ENCODE data around the gene ARHGAP44. TPM values are rescaled to one million over a fixed set of nuclear protein-coding genes. Genes with fewer than 3 reads are reported as not detected.

ARHGAP44 gene
- total and polyA plus RNA-seq, 12 donors, result 4.0 to 10.6 (median 8.4) TPM

- intact Hi-C loops (cut with DNase I), result no loop called here
- DNase-seq, result no peak
- Histone ChIP-seq H3K27ac (no peak overlapping the region), H3K4me3 (no peak overlapping the region), H3K9me3 (peaks cover 0 to 11% (median 6%) of the 10 kb centered on the region in 11 donors), H3K27me3 (no peaks in the 10 kb centered on the region), H3K36me3 (peaks cover 0 to 6% (median 0%) of the 10 kb centered on the region in 9 donors), H3K4me1 (no peaks in the 10 kb centered on the region)
- 87 to 88% methylated on average over 1 of the region's 1 CpG for WGBS, 2 donors
- no peak for TF ChIP-seq CTCF (IDR thresholded peaks at IDR 0.05)
- ATAC-seq, result no peak
These were observed 120.2 kb downstream of the ARHGAP44 start for GRCh38 chr17:12909511-12909910.

GRCh38 chr17:12911239-12911638, 121.9 kb downstream of the ARHGAP44 start:
- Histone ChIP-seq H3K36me3 (peaks cover 0 to 7% (median 0%) of the 10 kb centered on the region in 9 donors), H3K27me3 (no peaks in the 10 kb centered on the region), H3K4me1 (no peaks in the 10 kb centered on the region), H3K27ac (no peak overlapping the region), H3K4me3 (no peak overlapping the region), H3K9me3 (peaks cover 0 to 11% (median 6%) of the 10 kb centered on the region in 11 donors)
- DNase-seq (no peak), ATAC-seq (no peak)
- intact Hi-C loops (cut with DNase I), result no loop called here
- TF ChIP-seq CTCF (IDR thresholded peaks at IDR 0.05), result no peak
- WGBS, 2 donors, result 57 to 67% methylated on average over 4 of the region's 4 CpGs

GRCh38 chr17:12917399-12917798, 128.1 kb downstream of the ARHGAP44 start:
- Histone ChIP-seq H3K4me1 (no peaks in the 10 kb centered on the region), H3K27me3 (no peaks in the 10 kb centered on the region), H3K9me3 (no peaks in the 10 kb centered on the region), H3K27ac (no peak overlapping the region), H3K4me3 (no peak overlapping the region), H3K36me3 (peaks cover 0 to 26% (median 0%) of the 10 kb centered on the region in 9 donors)
- intact Hi-C loops (cut with DNase I), result no loop called here
- ATAC-seq (no peak), DNase-seq (no peak)
- no peak for TF ChIP-seq CTCF (IDR thresholded peaks at IDR 0.05)
- whole genome bisulfite sequencing, 2 donors, result 76 to 79% methylated on average over 7 of the region's 7 CpGs

GRCh38 chr17:12918142-12918541, 128.8 kb downstream of the ARHGAP44 start:
- 82 to 87% methylated on average over 10 of the region's 10 CpGs for WGBS, 2 donors
- intact Hi-C loops (cut with DNase I), result no loop called here
- no peak overlapping the region for H3K4me3 ChIP-seq

More at GRCh38 chr17:12918142-12918541, 128.8 kb downstream of the ARHGAP44 start:
- no peak overlapping the region for H3K27ac ChIP-seq
- TF ChIP-seq CTCF (IDR thresholded peaks at IDR 0.05), result no peak
- no peaks in the 10 kb centered on the region for H3K4me1 ChIP-seq
- ATAC-seq (no peak), DNase-seq (no peak)
- peaks cover 0 to 29% (median 0%) of the 10 kb centered on the region in 9 donors for H3K36me3 ChIP-seq
- H3K9me3 ChIP-seq, result no peaks in the 10 kb centered on the region
- no peaks in the 10 kb centered on the region for H3K27me3 ChIP-seq

Measured in heart right ventricle (tissue), 16 donors.